Spleen (tissue), 7 donors: ENCODE data around the gene DLG1.

ENCODE experiments used
- POLR2A ChIP-seq, 3 donors: fragments of 450-650 bp; IDR thresholded peaks; one replicate each; pipeline ENCODE4 v1.5.1; 2017; ENCODE audit warnings: antibody characterized with exemption in 3 of 3, mild to moderate bottlenecking in 1 of 3
- POLR2AphosphoS5 ChIP-seq, 3 donors: sonication (generic); formaldehyde crosslinking; IDR thresholded peaks; one replicate each; pipeline ENCODE4 v1.5.1; 2017; ENCODE audit warnings: antibody characterized with exemption in 3 of 3
- TF ChIP-seq, protein P1 (sequence below), 11 experiments: fragments of 200-600 bp in 7 of 11; fragments of 450-650 bp in 4 of 11; sonication (generic) in 4 of 11; IDR thresholded peaks in 8 of 11; conservative IDR thresholded peaks in 3 of 11; 1 replicate in 7 of 11; 2 replicates in 4 of 11; pipeline versions ENCODE4 v1.4.0 to v1.8.0; 2016 to 2021; ENCODE audit warnings: antibody characterized with exemption in 11 of 11, inconsistent platforms in 4 of 11, mild to moderate bottlenecking in 1 of 11
- donor health status: DM: no; HTN: no; CAD: no; lungs with moderate emphysema.
- donor health status: DM: no; HTN: no; CAD: no.
- donor health status: DM: no; HTN: no; CAD: no.

DNA sequence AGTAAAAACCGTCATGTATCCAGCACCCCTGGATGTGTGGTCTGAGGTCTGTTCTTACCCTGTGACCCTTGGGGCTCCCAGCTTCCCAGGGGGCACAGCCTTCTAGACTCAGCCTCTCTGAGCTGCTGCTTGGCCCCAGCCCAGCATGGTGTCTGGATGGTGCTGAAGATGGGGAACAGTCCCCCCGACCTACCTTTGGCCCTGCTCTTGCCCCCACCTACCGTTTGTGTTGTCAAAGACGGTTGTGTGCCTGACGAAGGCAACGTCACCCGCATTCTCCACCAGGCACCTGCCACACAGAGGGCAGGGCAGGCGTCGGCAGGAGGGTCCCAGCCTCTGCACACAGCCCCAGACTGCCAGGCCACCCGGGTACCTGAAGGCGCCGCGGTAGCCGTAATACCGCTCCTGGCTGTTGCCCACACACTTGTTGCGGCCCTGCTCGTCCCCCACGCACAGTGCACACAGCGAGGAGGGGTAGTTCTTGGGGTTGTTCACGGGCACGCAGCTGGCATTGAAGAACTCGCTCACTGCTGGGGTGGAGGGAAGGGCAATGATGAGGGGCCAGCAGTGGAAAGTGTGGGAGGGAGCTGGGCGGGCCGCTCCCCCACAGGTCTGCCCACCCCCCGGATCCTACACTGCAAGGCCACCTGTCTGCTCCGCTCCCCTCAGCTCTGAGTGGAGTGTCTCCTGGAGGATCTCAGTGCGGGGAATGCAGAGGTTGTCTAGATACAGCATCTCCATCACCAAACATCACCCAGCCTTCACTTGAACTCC, 289.8 kb downstream of the DLG1 start:
- TF ChIP-seq POLR2A (IDR thresholded peaks at IDR 0.05) (no peak), POLR2AphosphoS5 (IDR thresholded peaks at IDR 0.05) (no peak)
- TF ChIP-seq, protein P1, sequence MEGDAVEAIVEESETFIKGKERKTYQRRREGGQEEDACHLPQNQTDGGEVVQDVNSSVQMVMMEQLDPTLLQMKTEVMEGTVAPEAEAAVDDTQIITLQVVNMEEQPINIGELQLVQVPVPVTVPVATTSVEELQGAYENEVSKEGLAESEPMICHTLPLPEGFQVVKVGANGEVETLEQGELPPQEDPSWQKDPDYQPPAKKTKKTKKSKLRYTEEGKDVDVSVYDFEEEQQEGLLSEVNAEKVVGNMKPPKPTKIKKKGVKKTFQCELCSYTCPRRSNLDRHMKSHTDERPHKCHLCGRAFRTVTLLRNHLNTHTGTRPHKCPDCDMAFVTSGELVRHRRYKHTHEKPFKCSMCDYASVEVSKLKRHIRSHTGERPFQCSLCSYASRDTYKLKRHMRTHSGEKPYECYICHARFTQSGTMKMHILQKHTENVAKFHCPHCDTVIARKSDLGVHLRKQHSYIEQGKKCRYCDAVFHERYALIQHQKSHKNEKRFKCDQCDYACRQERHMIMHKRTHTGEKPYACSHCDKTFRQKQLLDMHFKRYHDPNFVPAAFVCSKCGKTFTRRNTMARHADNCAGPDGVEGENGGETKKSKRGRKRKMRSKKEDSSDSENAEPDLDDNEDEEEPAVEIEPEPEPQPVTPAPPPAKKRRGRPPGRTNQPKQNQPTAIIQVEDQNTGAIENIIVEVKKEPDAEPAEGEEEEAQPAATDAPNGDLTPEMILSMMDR (IDR thresholded peaks at IDR 0.05 in 8 of 11, conservative IDR thresholded peaks at IDR 0.05 in 3 of 11), result no peak
